Measurements from ENCODE around the gene TEKT2.

TEKT2 gene

DNA sequence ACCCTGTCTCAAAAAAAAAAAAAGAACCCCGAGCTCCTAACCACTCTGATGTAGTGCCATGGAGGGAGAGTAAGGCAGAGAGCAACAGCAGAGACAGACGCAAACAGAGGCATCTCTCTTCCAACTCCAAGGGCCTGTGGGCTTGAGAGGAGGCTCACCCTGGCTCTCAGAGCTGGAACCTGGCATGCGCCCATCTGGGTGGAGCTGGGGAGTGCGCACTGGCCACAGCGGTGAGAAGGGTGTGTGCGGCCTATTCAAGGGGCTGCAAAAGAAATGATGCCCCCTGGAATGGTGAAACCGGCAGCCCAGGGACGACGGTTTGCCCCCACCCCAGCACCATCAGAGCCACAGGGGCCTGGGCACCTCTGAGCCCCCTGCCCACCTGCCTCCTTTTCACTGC, 23.5 kb downstream of the TEKT2 start:
- peaks cover 40% of the 10 kb centered on the region for H3K4me1 ChIP-seq (ENCODE audit: insufficient read depth, low read length, poor library complexity, severe bottlenecking)
- no peaks in the 10 kb centered on the region for H3K27me3 ChIP-seq (ENCODE audit: insufficient read depth, low read length, poor library complexity, severe bottlenecking)
- no peaks in the 10 kb centered on the region for H3K36me3 ChIP-seq (ENCODE audit: insufficient read depth, low read length)
- H3K4me3 ChIP-seq (ENCODE audit: low read length, poor library complexity, severe bottlenecking): no peak overlapping the region
- no peak overlapping the region for H2AFZ ChIP-seq (ENCODE audit: low read length)
- no peak overlapping the region for H3K4me2 ChIP-seq (ENCODE audit: low read depth, low read length, poor library complexity, severe bottlenecking)
- H3K9ac ChIP-seq (ENCODE audit: low read depth, low read length, poor library complexity, severe bottlenecking): no peak overlapping the region
- H3K9me3 ChIP-seq (ENCODE audit: insufficient read depth, low read depth, low read length): no peaks in the 10 kb centered on the region
- H4K20me1 ChIP-seq (ENCODE audit: insufficient read depth, low read length, poor library complexity, severe bottlenecking): no peaks in the 10 kb centered on the region
- H3K79me2 ChIP-seq (ENCODE audit: insufficient read depth, low read length): no peaks in the 10 kb centered on the region
- no peaks in the 10 kb centered on the region for H3F3A ChIP-seq (ENCODE audit: low read depth)
- H3K9me2 ChIP-seq (replicated peaks; ENCODE audit: low read depth, low read length): no peaks in the 10 kb centered on the region
- TF ChIP-seq, protein P1, sequence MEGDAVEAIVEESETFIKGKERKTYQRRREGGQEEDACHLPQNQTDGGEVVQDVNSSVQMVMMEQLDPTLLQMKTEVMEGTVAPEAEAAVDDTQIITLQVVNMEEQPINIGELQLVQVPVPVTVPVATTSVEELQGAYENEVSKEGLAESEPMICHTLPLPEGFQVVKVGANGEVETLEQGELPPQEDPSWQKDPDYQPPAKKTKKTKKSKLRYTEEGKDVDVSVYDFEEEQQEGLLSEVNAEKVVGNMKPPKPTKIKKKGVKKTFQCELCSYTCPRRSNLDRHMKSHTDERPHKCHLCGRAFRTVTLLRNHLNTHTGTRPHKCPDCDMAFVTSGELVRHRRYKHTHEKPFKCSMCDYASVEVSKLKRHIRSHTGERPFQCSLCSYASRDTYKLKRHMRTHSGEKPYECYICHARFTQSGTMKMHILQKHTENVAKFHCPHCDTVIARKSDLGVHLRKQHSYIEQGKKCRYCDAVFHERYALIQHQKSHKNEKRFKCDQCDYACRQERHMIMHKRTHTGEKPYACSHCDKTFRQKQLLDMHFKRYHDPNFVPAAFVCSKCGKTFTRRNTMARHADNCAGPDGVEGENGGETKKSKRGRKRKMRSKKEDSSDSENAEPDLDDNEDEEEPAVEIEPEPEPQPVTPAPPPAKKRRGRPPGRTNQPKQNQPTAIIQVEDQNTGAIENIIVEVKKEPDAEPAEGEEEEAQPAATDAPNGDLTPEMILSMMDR (conservative IDR thresholded peaks at IDR 0.05; ENCODE audit: low read length): no peak
- no peak for TF ChIP-seq EZH2phosphoT487 (IDR thresholded peaks at IDR 0.05; ENCODE audit: borderline replicate concordance)

DNA sequence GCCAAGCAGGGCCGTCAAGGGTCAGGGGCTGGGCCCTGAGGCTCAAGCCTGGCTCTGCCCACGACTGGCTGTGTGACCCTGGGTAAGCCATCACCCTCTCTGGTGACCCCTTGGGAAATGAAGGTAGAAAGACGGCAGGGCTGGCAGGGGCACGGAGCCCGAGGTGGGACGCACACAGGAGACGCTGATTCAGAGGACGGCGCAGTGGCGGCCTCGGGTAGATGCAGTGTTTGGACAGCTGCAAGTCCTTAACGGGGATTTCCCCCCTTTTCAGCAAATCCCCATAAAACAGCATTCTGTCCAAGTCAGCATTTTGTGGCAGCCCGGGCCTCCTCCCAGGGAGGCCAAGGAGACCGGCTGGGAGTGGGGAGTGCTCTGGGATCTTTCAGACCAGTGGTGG, 24.4 kb downstream of the TEKT2 start:
- H2AFZ ChIP-seq (ENCODE audit: low read length): no peak overlapping the region
- H3K9ac ChIP-seq (ENCODE audit: low read depth, low read length, poor library complexity, severe bottlenecking): no peak overlapping the region
- no peak overlapping the region for H3K4me3 ChIP-seq (ENCODE audit: low read length, poor library complexity, severe bottlenecking)

DNA sequence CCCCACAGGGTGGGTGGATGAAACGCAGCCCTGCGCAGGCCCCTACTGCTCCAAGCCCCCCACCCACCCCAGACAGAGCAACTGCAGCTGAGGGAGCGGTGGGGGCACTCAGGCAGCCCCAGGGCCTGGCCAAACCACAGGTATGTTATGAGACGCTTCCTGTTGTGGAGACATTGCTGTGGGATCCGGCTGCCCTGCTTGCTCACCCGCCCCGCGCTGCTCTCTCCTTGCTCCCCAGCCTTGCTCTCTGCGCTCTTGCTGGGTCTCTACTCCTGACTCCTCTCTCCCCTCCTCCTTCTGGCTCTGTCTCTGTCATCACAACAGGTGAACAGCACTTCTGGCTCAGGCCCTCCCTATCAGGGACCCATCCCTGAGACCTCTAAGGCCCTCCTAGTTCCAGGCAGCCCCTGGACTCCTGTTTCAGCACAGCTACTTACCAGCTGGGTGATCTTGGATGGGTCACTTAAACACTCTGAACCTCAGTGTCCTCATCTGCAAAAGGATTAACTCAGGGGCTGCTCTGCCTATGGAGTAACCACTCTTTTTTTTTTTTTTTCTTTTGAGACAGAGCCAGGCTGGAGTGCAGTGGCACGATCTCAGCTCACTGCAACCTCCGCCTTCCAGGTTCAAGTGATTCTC, 25.3 kb downstream of the TEKT2 start:
- Histone ChIP-seq H3K4me1 (ENCODE audit: insufficient read depth, low read length, poor library complexity, severe bottlenecking) (peaks cover 40% of the 10 kb centered on the region), H4K20me1 (ENCODE audit: insufficient read depth, low read length, poor library complexity, severe bottlenecking) (no peaks in the 10 kb centered on the region), H3K79me2 (ENCODE audit: insufficient read depth, low read length) (no peaks in the 10 kb centered on the region), H3K4me2 (ENCODE audit: low read depth, low read length, poor library complexity, severe bottlenecking) (peak overlapping the region; percentile 58), H3K4me3 (ENCODE audit: low read length, poor library complexity, severe bottlenecking) (peak overlapping the region; percentile 35), H3K9me3 (ENCODE audit: insufficient read depth, low read depth, low read length) (no peaks in the 10 kb centered on the region), H3K9ac (ENCODE audit: low read depth, low read length, poor library complexity, severe bottlenecking) (peak overlapping the region; percentile 17), H2AFZ (ENCODE audit: low read length) (peak overlapping the region; percentile 59), H3K36me3 (ENCODE audit: insufficient read depth, low read length) (no peaks in the 10 kb centered on the region), H3K27me3 (ENCODE audit: insufficient read depth, low read length, poor library complexity, severe bottlenecking) (no peaks in the 10 kb centered on the region), H3F3A (ENCODE audit: low read depth) (no peaks in the 10 kb centered on the region), H3K9me2 (replicated peaks; ENCODE audit: low read depth, low read length) (no peaks in the 10 kb centered on the region)
- no peak for TF ChIP-seq EZH2phosphoT487 (IDR thresholded peaks at IDR 0.05; ENCODE audit: borderline replicate concordance)
- TF ChIP-seq, protein P1 (conservative IDR thresholded peaks at IDR 0.05; ENCODE audit: low read length): no peak

More for the DNA sequence above, 24.4 kb downstream of the TEKT2 start:
- Histone ChIP-seq H3K4me2 (ENCODE audit: low read depth, low read length, poor library complexity, severe bottlenecking) (peak overlapping the region; percentile 58), H3K4me1 (ENCODE audit: insufficient read depth, low read length, poor library complexity, severe bottlenecking) (peaks cover 40% of the 10 kb centered on the region), H3K79me2 (ENCODE audit: insufficient read depth, low read length) (no peaks in the 10 kb centered on the region), H3K36me3 (ENCODE audit: insufficient read depth, low read length) (no peaks in the 10 kb centered on the region), H4K20me1 (ENCODE audit: insufficient read depth, low read length, poor library complexity, severe bottlenecking) (no peaks in the 10 kb centered on the region), H3K27me3 (ENCODE audit: insufficient read depth, low read length, poor library complexity, severe bottlenecking) (no peaks in the 10 kb centered on the region), H3F3A (ENCODE audit: low read depth) (no peaks in the 10 kb centered on the region), H3K9me2 (replicated peaks; ENCODE audit: low read depth, low read length) (no peaks in the 10 kb centered on the region), H3K9me3 (ENCODE audit: insufficient read depth, low read depth, low read length) (no peaks in the 10 kb centered on the region)
- TF ChIP-seq EZH2phosphoT487 (IDR thresholded peaks at IDR 0.05; ENCODE audit: borderline replicate concordance): no peak
- TF ChIP-seq, protein P1 (conservative IDR thresholded peaks at IDR 0.05; ENCODE audit: low read length): no peak

Measured in Loucy (cell line).